C4-2B (cell line): ENCODE measurements around the gene PLET1.

ENCODE experiments used
- H3K27ac ChIP-seq: fragments of 450-650 bp; 2 replicates; pipeline ENCODE4 v1.5.1; 2017
- ZFX ChIP-seq: fragments of 450-650 bp; IDR thresholded peaks from 2 replicates; pipeline ENCODE4 v1.6.1; 2017
- TF ChIP-seq, protein P1 (sequence below): fragments of 450-650 bp; conservative IDR thresholded peaks from 2 replicates; pipeline ENCODE4 v1.5.1; 2017; ENCODE audit warnings: mild to moderate bottlenecking

PLET1 gene

DNA sequence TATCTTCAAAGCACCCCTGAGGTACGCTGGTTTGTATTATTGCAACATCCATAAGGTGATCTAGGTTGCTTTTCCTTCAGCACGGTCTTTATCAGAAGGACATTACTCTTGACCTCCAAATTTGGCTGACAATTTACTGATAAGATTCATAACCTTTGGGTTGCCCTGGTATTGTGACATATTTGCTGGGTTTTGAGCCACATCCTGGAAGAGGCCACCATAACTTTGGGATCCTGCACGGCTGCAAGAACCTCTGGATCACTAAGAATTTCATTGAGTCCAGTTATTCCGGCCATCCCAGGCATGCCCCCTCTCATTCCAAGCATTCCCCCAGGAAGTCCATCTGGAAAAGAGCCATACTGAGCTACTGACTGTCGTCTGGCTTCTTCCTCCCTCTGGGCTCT lies 6.5 kb upstream of the PLET1 start:
- H3K27ac ChIP-seq = no peak overlapping the region
- TF ChIP-seq, protein P1, sequence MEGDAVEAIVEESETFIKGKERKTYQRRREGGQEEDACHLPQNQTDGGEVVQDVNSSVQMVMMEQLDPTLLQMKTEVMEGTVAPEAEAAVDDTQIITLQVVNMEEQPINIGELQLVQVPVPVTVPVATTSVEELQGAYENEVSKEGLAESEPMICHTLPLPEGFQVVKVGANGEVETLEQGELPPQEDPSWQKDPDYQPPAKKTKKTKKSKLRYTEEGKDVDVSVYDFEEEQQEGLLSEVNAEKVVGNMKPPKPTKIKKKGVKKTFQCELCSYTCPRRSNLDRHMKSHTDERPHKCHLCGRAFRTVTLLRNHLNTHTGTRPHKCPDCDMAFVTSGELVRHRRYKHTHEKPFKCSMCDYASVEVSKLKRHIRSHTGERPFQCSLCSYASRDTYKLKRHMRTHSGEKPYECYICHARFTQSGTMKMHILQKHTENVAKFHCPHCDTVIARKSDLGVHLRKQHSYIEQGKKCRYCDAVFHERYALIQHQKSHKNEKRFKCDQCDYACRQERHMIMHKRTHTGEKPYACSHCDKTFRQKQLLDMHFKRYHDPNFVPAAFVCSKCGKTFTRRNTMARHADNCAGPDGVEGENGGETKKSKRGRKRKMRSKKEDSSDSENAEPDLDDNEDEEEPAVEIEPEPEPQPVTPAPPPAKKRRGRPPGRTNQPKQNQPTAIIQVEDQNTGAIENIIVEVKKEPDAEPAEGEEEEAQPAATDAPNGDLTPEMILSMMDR = no peak
- TF ChIP-seq ZFX = no peak

DNA sequence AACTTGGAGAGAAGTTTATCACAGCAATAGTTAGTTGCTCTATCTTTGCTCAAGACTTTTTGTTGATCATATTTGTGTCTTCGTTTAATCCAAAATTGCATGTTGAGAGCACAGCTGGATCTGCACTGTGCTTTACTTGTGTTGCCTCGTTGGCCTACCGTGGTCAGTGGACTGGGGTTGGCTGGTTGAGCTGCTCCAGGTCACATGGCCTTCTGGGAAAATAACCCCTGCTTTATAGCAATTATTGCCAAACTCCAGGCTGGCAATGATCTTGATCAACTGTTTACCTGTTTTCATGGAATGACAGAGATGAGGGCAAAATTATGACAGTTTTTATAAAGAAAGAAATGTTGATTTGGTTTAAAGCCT lies 5.7 kb upstream of the PLET1 start:
- TF ChIP-seq, protein P1 = no peak
- no peak for TF ChIP-seq ZFX
- no peak overlapping the region for H3K27ac ChIP-seq

DNA sequence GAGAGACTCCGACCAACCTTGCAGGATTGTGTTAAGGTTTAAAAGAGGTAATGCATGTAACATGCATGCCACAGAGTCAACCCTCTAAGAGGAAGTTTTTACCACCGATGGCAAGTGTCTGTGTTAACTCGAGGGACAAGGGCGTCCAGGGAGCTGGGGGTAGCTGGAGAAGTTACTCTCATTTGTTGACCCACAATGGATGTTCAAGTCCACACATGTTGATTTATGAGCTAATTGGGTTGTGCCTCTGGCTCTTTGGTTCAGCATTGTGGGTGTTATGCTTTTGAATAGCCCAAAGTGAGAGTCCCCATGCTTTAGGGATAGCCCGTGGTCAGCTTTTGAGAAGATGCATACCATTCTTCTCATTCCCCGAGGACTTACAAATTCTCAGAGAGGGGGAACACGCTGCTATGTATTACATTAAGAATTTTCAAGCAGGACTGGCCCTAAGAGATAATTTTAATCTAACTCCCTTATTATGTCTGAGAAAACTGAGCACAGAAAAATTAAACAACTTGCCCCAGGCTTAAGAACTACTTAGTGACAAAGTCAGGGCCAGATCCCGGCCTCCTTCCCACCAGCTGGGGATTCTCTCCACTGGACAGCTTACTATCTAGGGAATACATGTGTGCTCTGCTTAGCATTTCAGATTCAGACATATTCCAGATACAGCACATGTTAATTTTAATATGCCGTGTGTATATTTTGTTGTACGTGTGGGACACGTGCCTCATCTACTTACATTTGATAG lies 5.2 kb upstream of the PLET1 start:
- TF ChIP-seq ZFX = no peak
- TF ChIP-seq, protein P1 = no peak
- H3K27ac ChIP-seq = no peak overlapping the region

DNA sequence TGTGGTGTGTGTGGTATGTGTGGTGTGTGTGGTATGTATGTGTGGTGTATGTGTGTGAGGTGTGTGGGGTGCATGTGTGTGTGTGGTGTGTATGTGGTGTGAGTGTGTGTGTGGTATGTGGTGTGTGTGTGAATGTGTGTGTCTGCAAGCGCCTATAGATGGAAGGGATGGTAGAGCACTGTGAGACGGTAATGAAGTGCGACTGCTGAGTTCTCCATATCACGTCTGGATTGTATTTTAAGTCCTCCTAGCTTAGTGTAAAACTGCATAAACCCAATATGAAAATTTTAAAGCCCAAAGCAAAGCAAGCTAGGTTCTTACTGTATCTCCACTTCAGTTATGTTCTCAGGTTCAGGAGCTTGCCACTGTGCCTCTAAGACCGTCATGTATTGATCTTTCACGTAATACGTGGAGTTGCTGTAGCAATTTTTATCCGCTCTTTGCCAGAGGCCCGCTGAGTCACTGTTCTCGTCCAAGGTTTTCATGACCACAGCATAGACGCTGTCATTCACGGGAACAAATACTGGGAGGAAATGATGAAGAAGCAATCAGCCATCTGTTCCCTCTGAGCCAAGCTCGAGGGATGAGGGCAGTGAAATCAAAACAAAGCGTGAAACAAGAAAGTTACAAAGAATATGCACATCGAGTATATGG lies 5.5 kb downstream of the PLET1 start:
- TF ChIP-seq ZFX = no peak
- TF ChIP-seq, protein P1 = no peak

DNA sequence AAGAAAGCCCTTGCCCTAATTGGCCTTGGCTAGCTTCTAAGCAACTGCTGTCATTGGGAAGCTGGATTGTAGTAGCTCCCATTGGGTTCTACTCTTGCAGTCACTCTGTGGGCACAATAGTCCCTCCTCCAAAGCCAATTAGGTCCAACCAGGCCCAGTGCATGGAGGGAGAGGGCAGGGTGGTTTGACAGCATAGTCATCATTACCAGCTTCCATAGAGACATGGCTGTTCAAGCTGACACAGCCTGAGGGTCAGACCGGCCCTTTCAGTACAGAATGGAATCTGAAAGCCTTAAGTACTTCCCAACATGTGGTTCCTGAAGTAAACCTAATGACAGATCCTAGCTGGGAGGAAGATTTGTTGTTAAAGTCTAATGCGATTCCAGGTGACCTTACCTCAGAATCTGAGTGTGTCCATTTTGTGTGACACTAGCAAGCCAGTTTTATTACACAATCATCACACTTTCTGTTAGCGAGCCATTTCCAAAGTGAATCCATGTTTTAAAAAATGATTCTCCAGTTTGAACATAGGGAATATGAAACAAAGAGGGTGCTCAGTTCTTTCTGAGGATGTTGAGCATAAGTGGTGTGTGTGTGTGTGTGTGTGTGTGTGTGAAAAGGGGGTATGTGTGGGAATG lies 6.9 kb downstream of the PLET1 start:
- TF ChIP-seq ZFX = no peak
- H3K27ac ChIP-seq = no peak overlapping the region

More for the DNA sequence above, 5.5 kb downstream of the PLET1 start:
- H3K27ac ChIP-seq = no peak overlapping the region

DNA sequence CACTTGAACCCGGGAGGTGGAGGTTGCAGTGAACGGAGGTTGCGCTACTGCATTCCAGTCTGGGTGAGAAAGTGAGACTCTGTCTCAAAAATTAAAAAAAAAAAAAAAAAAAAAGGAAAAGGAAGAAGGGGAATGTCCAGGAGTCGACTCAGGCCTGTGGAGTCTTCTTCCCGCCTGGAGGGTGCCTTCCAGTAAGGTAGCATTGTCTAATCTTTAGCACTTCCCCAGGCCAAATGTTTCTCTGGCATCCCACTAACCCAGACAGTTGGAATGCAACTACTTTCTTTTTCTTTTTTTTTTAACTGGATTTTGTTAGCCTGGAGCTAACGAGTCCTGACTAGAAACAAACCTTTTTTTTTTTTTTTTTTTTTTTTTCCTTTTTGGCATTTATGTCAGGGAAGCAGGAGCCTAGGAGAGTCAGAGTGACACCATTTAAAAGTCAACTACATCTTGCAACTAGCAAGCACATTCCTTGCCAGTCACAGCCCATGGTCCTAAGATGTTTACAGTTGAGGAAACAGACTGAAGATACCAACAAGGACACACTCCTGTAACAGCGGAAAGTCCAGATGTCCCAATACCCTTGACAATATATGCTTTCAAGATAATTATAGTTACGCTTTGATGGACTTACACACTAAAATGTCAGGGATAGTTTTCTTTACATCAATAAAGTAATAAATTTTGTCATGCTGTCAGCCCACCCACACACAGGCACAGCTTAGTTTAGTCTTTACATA lies 10.6 kb downstream of the PLET1 start:
- no peak for TF ChIP-seq ZFX
- TF ChIP-seq, protein P1 = no peak
- no peak overlapping the region for H3K27ac ChIP-seq

DNA sequence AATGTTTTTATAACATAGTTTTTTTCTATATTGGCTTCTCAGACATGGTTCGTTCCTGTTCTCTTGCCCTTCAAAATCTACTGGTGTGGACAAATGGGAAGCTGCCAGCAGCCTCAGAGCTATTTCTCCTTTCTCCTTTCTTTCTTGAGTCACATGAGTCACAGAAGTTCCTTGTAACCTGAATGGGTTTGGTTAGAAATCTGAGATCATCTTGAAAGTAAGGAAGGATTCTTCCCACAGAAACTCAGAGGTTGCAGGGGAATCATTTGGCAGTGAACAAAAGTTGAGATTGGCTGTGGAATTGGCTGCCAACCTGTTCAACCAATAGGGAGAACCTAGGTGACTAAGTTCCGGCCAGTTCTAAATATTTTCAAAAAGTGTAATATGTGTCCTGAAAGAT lies 12.5 kb downstream of the PLET1 start:
- no peak overlapping the region for H3K27ac ChIP-seq
- TF ChIP-seq, protein P1 = no peak
- TF ChIP-seq ZFX = no peak
